ENCODE data around the gene GALNT14.

DNA sequence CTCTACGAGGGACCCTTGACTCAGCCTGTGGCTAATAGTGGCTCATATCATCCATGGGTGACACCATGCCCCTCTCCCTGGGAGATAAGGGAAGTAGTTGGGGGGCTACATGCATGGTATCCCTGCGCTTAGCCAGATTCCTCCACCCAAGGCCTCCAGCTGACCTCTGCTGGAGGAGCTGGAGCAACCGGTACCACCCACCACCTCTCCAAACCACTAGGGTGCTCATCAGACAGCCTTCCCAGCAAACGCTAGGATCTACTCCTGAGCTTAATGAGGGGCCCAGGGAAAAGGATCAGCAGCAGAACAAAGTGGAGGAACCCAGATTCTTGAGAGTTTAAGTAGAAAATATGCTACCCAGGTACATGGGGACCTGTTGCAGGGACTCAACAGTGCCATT lies 255.1 kb downstream of the GALNT14 start:
- TF ChIP-seq, protein P1, sequence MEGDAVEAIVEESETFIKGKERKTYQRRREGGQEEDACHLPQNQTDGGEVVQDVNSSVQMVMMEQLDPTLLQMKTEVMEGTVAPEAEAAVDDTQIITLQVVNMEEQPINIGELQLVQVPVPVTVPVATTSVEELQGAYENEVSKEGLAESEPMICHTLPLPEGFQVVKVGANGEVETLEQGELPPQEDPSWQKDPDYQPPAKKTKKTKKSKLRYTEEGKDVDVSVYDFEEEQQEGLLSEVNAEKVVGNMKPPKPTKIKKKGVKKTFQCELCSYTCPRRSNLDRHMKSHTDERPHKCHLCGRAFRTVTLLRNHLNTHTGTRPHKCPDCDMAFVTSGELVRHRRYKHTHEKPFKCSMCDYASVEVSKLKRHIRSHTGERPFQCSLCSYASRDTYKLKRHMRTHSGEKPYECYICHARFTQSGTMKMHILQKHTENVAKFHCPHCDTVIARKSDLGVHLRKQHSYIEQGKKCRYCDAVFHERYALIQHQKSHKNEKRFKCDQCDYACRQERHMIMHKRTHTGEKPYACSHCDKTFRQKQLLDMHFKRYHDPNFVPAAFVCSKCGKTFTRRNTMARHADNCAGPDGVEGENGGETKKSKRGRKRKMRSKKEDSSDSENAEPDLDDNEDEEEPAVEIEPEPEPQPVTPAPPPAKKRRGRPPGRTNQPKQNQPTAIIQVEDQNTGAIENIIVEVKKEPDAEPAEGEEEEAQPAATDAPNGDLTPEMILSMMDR (IDR thresholded peaks at IDR 0.05): no peak
- no peak for TF ChIP-seq EP300 (IDR thresholded peaks at IDR 0.05)

Measured in ovary (tissue), 3 donors.